Erythroblast (primary cell): ENCODE data around the gene MAP3K20.

ENCODE experiments used
- GATA1 ChIP-seq: IDR thresholded peaks from 2 replicates; pipeline ENCODE4 v1.6.1; 2011; ENCODE audit warnings: low read depth, mild to moderate bottlenecking, control low read depth, low read length, moderate library complexity
- POLR2A ChIP-seq: IDR thresholded peaks from 2 replicates; pipeline ENCODE4 v1.6.1; 2011; ENCODE audit warnings: mild to moderate bottlenecking, low read length

GRCh38 chr2:173054466-173054865, 21.2 kb upstream of the MAP3K20 start:
- no peak for TF ChIP-seq POLR2A
- TF ChIP-seq GATA1, result no peak
